ENCODE data around the gene LPCAT1. TPM values are rescaled to one million over a fixed set of nuclear protein-coding genes. Genes with fewer than 3 reads are reported as not detected.

LPCAT1 gene
- total RNA-seq, 2 donors from 2014 or later: 78.5 to 124 TPM

GRCh38 chr5:1494780-1495524, 28.8 kb downstream of the LPCAT1 start:
- Histone ChIP-seq H3K9me3 (ENCODE audit: control insufficient read depth, low read length) (no peaks in the 10 kb centered on the region), H3K9ac (ENCODE audit: extremely low read depth, low read length, poor library complexity, severe bottlenecking) (no peak overlapping the region), H3K27me3 (ENCODE audit: control insufficient read depth, insufficient read depth, low read length, poor library complexity, severe bottlenecking) (no peaks in the 10 kb centered on the region), H3K4me1 (ENCODE audit: control insufficient read depth, insufficient read depth, low read length) (no peaks in the 10 kb centered on the region), H3K4me3 (ENCODE audit: low read length) (no peak overlapping the region), H3K36me3 (ENCODE audit: control insufficient read depth, insufficient read depth, low read length) (peaks cover 50% of the 10 kb centered on the region), H3K27ac (ENCODE audit: low read depth, low read length) (no peak overlapping the region)
- Mint-ChIP-seq H3K4me3 (no peak overlapping the region), H3K36me3 (ENCODE audit: low read depth) (peaks cover 43% of the 10 kb centered on the region), H3K4me1 (no peaks in the 10 kb centered on the region), H3K27ac (peak overlapping the region; percentile 39), H3K27me3 (ENCODE audit: insufficient read depth) (no peaks in the 10 kb centered on the region), H3K9me3 (no peaks in the 10 kb centered on the region)
- no peak for DNase-seq
- 97% methylated on average over 36 to 46 of the region's 50 CpGs for WGBS, 2 experiments (ENCODE audit: insufficient coverage in 1 of 2, insufficient read length in 1 of 2)
- no peak for TF ChIP-seq CTCF (conservative IDR thresholded peaks at IDR 0.05)

- no peak overlapping the region for H3K4me3 Mint-ChIP-seq
- H3K36me3 Mint-ChIP-seq (ENCODE audit: low read depth): peaks cover 45% of the 10 kb centered on the region
- Histone ChIP-seq H3K9me3 (ENCODE audit: control insufficient read depth, low read length) (no peaks in the 10 kb centered on the region), H3K36me3 (ENCODE audit: control insufficient read depth, insufficient read depth, low read length) (peaks cover 48% of the 10 kb centered on the region), H3K27me3 (ENCODE audit: control insufficient read depth, insufficient read depth, low read length, poor library complexity, severe bottlenecking) (no peaks in the 10 kb centered on the region), H3K9ac (ENCODE audit: extremely low read depth, low read length, poor library complexity, severe bottlenecking) (no peak overlapping the region), H3K4me3 (ENCODE audit: low read length) (no peak overlapping the region), H3K27ac (ENCODE audit: low read depth, low read length) (no peak overlapping the region), H3K4me1 (ENCODE audit: control insufficient read depth, insufficient read depth, low read length) (no peaks in the 10 kb centered on the region)
- no peaks in the 10 kb centered on the region for H3K4me1 Mint-ChIP-seq
- no peaks in the 10 kb centered on the region for H3K9me3 Mint-ChIP-seq
- no peaks in the 10 kb centered on the region for H3K27me3 Mint-ChIP-seq (ENCODE audit: insufficient read depth)
- no peak overlapping the region for H3K27ac Mint-ChIP-seq
- no peak for TF ChIP-seq CTCF (conservative IDR thresholded peaks at IDR 0.05)
- no peak for DNase-seq
- WGBS, 2 experiments (ENCODE audit: insufficient coverage in 1 of 2, insufficient read length in 1 of 2): 82 to 87% methylated on average over 4 to 12 of the region's 12 CpGs
Measured at GRCh38 chr5:1493941-1494340, 29.8 kb downstream of the LPCAT1 start.

GRCh38 chr5:1493413-1493812, 30.3 kb downstream of the LPCAT1 start:
- Histone ChIP-seq H3K9ac (ENCODE audit: extremely low read depth, low read length, poor library complexity, severe bottlenecking) (no peak overlapping the region), H3K27me3 (ENCODE audit: control insufficient read depth, insufficient read depth, low read length, poor library complexity, severe bottlenecking) (no peaks in the 10 kb centered on the region), H3K4me3 (ENCODE audit: low read length) (no peak overlapping the region), H3K36me3 (ENCODE audit: control insufficient read depth, insufficient read depth, low read length) (peaks cover 47% of the 10 kb centered on the region), H3K9me3 (ENCODE audit: control insufficient read depth, low read length) (no peaks in the 10 kb centered on the region), H3K27ac (ENCODE audit: low read depth, low read length) (no peak overlapping the region), H3K4me1 (ENCODE audit: control insufficient read depth, insufficient read depth, low read length) (no peaks in the 10 kb centered on the region)
- H3K27ac Mint-ChIP-seq: no peak overlapping the region
- WGBS, 2 experiments (ENCODE audit: insufficient coverage in 1 of 2, insufficient read length in 1 of 2): 95 to 97% methylated on average over 14 to 16 of the region's 16 CpGs
- DNase-seq: no peak
- no peaks in the 10 kb centered on the region for H3K27me3 Mint-ChIP-seq (ENCODE audit: insufficient read depth)
- H3K4me1 Mint-ChIP-seq: no peaks in the 10 kb centered on the region
- no peak overlapping the region for H3K4me3 Mint-ChIP-seq
- H3K9me3 Mint-ChIP-seq: no peaks in the 10 kb centered on the region
- no peak for TF ChIP-seq CTCF (conservative IDR thresholded peaks at IDR 0.05)
- H3K36me3 Mint-ChIP-seq (ENCODE audit: low read depth): peaks cover 42% of the 10 kb centered on the region

Data from endodermal cell (in vitro differentiated cells).